ENCODE results near the gene MAP2K4.

MAP2K4 gene

GRCh38 chr17:12089809-12090384 lies 69.2 kb downstream of the MAP2K4 start:
- DNase-seq (ENCODE audit: low spot score): no peak

- no peak for DNase-seq (ENCODE audit: low spot score)
Measured at GRCh38 chr17:12094336-12094735, 73.7 kb downstream of the MAP2K4 start.

GRCh38 chr17:12095522-12095921 lies 74.8 kb downstream of the MAP2K4 start:
- no peak for DNase-seq (ENCODE audit: low spot score)

GRCh38 chr17:12097326-12097725 lies 76.6 kb downstream of the MAP2K4 start:
- no peak for DNase-seq (ENCODE audit: low spot score)

- DNase-seq (ENCODE audit: low spot score): no peak
Measured at GRCh38 chr17:12098568-12098967, 77.9 kb downstream of the MAP2K4 start.

DNA sequence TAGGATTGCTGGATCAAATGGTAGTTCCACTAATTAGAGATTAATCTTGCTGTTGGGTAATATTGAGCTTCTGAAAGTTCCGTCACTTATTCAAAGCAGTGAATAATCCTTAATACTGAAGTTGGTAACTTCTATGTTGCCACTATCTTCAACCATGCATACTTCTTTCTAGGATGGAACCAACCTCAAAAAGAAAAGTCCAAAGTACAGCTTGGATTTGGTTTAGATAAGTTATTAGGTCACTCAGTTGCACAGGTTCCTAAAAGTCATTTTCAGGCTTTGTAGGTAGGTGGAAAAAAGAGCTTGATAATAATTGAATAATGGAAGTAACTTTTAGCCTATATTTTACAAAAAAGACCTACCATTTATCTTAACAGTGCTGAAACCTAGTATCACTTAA lies 78.7 kb downstream of the MAP2K4 start:
- DNase-seq (ENCODE audit: low spot score): no peak

GRCh38 chr17:12104831-12105230 lies 84.2 kb downstream of the MAP2K4 start:
- DNase-seq (ENCODE audit: low spot score): no peak

DNA sequence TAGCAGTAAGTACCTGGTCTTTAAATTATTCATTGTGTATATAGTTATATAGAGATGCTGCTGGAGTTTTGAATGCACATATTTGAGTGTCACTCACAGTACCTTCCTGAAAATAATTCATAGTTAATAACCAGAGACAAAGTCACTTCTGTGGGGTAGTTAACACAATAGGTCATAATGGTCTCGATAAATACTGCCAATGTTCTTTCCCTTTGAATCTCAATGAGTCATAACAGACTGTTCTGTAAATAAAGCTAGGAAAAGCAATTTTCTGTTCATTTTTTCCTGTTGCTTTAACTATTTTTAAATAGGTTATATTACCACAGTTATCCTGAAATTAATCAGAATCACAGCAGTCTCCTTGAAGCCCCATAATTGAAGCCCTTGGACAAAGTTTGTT lies 87.2 kb downstream of the MAP2K4 start:
- no peak for DNase-seq (ENCODE audit: low spot score)

DNA sequence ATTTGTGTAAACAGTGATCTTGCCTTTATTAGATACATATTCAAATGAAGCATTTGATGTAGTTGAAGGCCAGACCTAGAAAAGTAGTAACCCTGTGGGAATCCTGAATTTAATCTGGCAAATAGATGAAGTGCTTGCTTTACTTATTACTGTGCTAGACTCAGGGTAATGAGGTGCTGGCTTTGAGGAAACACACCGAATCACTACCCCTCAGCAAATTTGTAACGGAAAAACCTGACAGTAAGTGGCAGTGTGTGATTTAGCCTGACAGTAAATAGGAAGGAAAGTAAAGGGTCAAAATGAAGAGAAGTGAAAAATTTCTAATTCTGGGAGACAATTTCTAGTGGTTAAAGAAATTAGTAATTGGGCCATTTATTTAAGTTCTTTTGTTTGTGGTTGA lies 90.2 kb downstream of the MAP2K4 start:
- no peak for DNase-seq (ENCODE audit: low spot score)

DNA sequence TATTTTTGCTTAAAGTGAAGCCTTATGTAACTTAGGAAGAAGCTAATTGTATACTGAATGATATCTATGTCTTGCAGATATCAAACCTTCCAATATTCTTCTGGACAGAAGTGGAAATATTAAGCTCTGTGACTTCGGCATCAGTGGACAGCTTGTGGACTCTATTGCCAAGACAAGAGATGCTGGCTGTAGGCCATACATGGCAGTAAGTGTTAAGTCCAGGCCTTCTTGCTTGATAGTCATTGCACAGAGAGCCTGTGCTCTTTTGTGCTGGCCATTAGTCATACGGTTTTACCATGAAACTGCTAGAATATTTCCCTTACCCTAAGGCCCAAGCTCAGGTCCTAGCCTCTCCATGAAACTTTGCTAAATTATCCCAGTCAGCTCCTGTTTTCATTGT lies 92.5 kb downstream of the MAP2K4 start:
- no peak for DNase-seq (ENCODE audit: low spot score)

DNA sequence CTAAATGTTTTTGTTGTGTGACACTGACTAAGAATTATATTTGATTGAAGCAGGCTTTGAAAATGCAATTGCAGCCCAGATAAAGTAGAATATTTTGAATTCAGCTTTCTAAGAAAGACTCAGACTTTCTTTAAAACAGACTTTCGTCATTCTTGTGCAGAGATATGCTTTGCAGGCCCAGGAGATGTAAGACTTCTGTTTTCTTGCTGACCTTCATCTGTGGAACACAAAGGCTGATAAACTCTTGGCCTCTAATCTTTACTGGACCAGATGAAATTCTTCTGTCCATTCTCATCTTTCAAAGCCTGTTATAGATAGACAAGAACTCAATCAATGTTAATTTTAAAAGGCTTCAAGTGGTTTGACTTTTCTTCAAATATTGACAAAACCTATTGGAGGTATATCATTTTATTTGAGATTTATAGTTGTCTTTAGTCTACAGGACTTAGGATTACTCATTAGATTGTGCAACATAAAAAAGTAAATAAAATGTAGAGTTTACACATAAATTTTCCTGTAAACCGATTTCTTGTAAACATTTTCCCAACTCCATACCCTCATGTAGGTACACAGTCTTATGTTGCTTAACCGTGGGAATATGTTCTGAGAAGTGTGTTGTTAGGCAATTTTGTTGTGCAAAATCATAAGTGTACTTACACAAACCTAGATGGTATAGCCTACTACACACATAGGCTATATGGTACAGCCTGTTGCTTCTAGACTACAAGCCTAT lies 94.2 kb downstream of the MAP2K4 start:
- no peak for DNase-seq (ENCODE audit: low spot score)

- DNase-seq (ENCODE audit: low spot score): no peak
Measured at GRCh38 chr17:12116143-12116542, 95.5 kb downstream of the MAP2K4 start.

DNA sequence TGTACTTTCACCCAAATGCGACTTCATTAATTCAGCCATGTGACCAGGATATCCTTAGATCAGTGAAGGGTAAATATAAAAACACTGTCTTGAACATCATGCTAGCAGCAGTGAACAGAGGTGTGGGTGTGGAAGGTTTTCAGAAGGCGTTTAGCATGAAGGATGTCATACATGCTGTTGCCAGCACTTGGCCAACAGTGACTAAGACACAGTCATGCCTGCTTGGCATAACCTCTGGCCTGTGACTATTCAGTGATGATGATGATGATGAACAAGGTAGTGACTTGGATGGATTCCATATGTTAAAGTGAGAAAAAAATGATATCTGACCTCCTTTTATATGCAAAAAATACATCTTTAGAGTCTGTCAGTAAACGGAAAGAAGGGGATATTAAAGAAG lies 97.9 kb downstream of the MAP2K4 start:
- no peak for DNase-seq (ENCODE audit: low spot score)

- DNase-seq (ENCODE audit: low spot score): no peak
Measured at GRCh38 chr17:12122075-12122474, 101.4 kb downstream of the MAP2K4 start.

DNA sequence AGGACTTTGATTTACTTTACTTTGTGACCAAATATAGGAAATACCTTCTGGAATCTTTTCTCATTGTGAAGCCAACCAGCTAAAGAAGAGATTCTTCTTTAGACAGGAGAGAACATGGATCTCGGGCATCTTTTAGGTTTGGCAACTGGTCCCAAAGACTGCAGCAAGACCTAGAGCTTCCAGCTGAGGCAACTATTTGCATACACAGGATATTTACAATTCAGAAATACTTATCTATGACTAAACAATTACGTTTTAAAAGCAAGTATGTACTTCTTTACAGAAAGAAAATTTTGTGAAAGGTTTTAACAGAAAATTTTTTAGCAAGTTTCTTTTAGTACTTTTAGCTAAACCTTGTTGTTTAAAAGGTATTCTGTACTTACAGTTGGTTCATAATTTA lies 106.5 kb downstream of the MAP2K4 start:
- DNase-seq (ENCODE audit: low spot score): no peak

DNA sequence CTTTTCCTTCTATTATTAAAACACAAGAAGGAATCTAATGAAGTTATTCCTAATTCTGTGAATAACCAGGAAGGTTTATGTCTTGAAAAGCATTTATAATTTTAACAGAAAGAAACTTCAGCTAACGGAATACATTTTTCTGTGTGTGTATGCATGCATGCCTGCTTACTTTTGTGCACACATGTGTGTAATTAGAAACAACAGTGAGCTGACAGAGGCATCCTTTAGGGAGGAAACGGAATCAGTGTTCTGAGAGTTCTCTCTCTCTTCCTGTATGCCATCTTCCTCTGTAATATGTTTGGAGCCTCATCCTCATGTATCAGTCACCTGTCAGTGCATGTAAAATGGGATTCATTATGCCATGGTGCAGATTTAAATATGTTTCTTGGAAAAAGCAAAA lies 107.0 kb downstream of the MAP2K4 start:
- DNase-seq (ENCODE audit: low spot score): no peak

GRCh38 chr17:12128946-12129345 lies 108.3 kb downstream of the MAP2K4 start:
- no peak for DNase-seq (ENCODE audit: low spot score)

GRCh38 chr17:12133183-12133582 lies 112.5 kb downstream of the MAP2K4 start:
- DNase-seq (ENCODE audit: low spot score): no peak

GRCh38 chr17:12134101-12134500 lies 113.4 kb downstream of the MAP2K4 start:
- no peak for DNase-seq (ENCODE audit: low spot score)

DNA sequence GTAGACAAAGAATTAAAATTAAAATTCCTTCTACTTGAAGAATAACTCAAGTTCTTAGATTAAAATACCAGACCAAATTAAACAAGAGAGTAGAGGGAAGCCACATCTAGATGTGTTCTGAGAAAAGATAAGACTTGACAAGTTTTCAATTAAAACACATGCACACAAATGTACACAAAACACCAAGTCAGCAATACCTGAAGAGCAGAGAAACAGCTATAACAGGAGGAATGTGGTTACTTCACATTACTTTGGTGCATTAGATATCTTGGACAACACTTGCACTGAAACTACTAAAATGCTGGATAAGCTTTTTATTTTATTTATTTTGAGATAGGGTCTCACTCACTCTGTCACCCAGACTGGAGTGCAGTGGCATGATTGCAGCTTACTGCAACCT lies 113.9 kb downstream of the MAP2K4 start:
- no peak for DNase-seq (ENCODE audit: low spot score)

DNA sequence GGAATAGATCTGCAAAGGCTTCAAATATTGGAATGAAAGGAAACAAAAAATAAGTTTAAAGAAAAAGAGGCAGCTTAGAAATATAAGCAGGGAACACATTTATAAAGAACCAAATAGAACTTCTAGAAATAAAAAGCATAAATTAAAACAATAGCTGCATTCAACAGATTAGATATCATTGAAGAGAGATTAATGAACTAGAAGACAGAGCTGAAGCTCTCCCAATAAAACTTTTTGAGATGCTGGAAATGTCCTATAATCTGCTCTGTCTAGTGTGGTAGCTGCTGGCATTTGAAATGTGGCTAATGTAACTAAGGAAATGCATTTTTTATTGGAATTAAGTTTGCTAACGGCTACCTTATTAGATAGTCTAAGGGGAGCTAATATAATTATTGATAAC lies 115.6 kb downstream of the MAP2K4 start:
- DNase-seq (ENCODE audit: low spot score): no peak

- no peak for DNase-seq (ENCODE audit: low spot score)
Measured at GRCh38 chr17:12136646-12137045, 116.0 kb downstream of the MAP2K4 start.

- DNase-seq (ENCODE audit: low spot score): no peak
Measured at GRCh38 chr17:12137859-12138258, 117.2 kb downstream of the MAP2K4 start.

DNA sequence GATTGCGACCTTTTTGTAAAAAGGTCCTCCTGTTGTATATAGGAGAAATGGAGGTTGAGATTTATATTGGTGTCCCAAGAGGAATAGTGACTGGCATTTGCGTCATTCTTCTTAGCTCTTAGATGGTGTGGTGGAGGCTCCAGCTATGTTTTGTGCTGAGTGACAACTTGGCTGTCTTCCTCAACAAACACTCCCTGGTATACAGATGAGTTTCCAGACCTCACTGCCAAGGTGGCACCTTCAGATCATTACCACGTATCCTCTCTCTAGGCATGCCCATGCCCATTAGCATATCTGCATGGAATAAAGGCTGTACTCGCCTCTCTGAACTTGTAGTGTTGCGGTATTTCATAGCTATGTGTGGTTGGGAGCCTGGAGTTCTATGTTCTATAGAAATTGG lies 120.0 kb downstream of the MAP2K4 start:
- no peak for DNase-seq (ENCODE audit: low spot score)

Data from iPS-NIHi11 (cell line).